GM12878 (cell line): ENCODE data around the gene IQGAP2. TPM values are rescaled to one million over a fixed set of nuclear protein-coding genes. Genes with fewer than 3 reads are reported as not detected.

Experiments
- ATAC-seq: fragments of 200-7000 bp; cut with Tn5 transposase; 3 replicates; pipeline ENCODE4 v1.9.1; 2020; ENCODE audit warnings: mild to moderate bottlenecking, moderate library complexity
- BruUV-seq: library from RNA; stranded (reverse); fragments of 400-500 nt; replicated peaks from 2 replicates; lab custom pipeline; 2021; lab: Mats Ljungman, UMichigan
- CTCF ChIA-PET: fragments of 300-600 bp; sonication (Branson Sonifier 250); formaldehyde crosslinking; extraction: SDS; loops from one replicate; lab custom pipeline; 2021; ENCODE audit warnings: inconsistent platforms; lab: Yijun Ruan, JAX
- POLR2A ChIA-PET: fragments of 350-600 bp; formaldehyde crosslinking; extraction: SDS; loops from one replicate; lab custom pipeline; 2021; ENCODE audit warnings: inconsistent platforms; lab: Charles Lee
- RAD21 ChIA-PET: fragments of 300-600 bp; sonication (Branson Sonifier 250); formaldehyde crosslinking; loops from one replicate; lab custom pipeline; 2023; ENCODE audit warnings: antibody characterized with exemption; ENCODE audit not compliant: unreplicated experiment; lab: Charles Lee
- SMC1A ChIA-PET: fragments of 300-600 bp; sonication (Branson Sonifier 250); formaldehyde crosslinking; loops from one replicate; lab custom pipeline; 2023; ENCODE audit not compliant: unreplicated experiment, uncharacterized antibody; lab: Charles Lee
- DNase-seq: peaks from one replicate; pipeline ENCODE4 v3.0.0-alpha.2; 2011; ENCODE audit warnings: low read depth, low spot score
- FAIRE-seq: peaks from 3 replicates; lab custom pipeline; 2011; peaks lifted over from hg19 to GRCh38; lab: Jason Lieb, UNC
- H2AFZ ChIP-seq: 2 replicates; pipeline ENCODE4 v1.6.0; 2011; ENCODE audit warnings: low read depth, low read length, control low read depth; ENCODE audit not compliant: control insufficient read depth
- H3K27ac ChIP-seq: 2 replicates; pipeline ENCODE4 v1.5.1; 2011; ENCODE audit warnings: control low read depth; ENCODE audit not compliant: control insufficient read depth, insufficient read depth
- H3K27me3 ChIP-seq, 2 experiments: replicated peaks in 1 of 2; 2 replicates each; pipeline versions ENCODE4 v1.6.0 to v1.6.1; 2011; ENCODE audit warnings: low read length in 1 of 2; ENCODE audit not compliant: control insufficient read depth in 2 of 2, insufficient read depth in 2 of 2
- H3K36me3 ChIP-seq, 2 experiments: 2 replicates each; pipeline ENCODE4 v1.5.1; 2011; ENCODE audit warnings: low read length in 1 of 2; ENCODE audit not compliant: control insufficient read depth in 2 of 2, insufficient read depth in 2 of 2
- H3K4me1 ChIP-seq: 2 replicates; pipeline ENCODE4 v1.6.1; 2011; ENCODE audit warnings: mild to moderate bottlenecking, low read length, moderate library complexity, mixed read lengths; ENCODE audit not compliant: control insufficient read depth, insufficient read depth
- H3K4me2 ChIP-seq: 2 replicates; pipeline ENCODE4 v1.6.0; 2011; ENCODE audit warnings: control low read depth; ENCODE audit not compliant: control insufficient read depth, insufficient read depth
- H3K4me3 ChIP-seq: fragments of 200-600 bp; sonication (generic); 2 replicates; pipeline ENCODE4 v1.5.1; 2016
- H3K79me2 ChIP-seq: 2 replicates; pipeline ENCODE4 v1.6.0; 2011; ENCODE audit warnings: low read length; ENCODE audit not compliant: control insufficient read depth, insufficient read depth
- H3K9ac ChIP-seq: 2 replicates; pipeline ENCODE4 v1.8.0; 2011; ENCODE audit warnings: low read length, control low read depth, mixed read lengths; ENCODE audit not compliant: control insufficient read depth, insufficient read depth
- H3K9me3 ChIP-seq: replicated peaks from 3 replicates; pipeline ENCODE4 v1.5.1; 2011; ENCODE audit warnings: mild to moderate bottlenecking, low read length; ENCODE audit not compliant: control insufficient read depth, insufficient read depth
- H4K20me1 ChIP-seq: 2 replicates; pipeline ENCODE4 v1.6.0; 2011; ENCODE audit not compliant: control insufficient read depth, insufficient read depth
- EP300 ChIP-seq, 2 experiments: fragments of 150-350 bp in 1 of 2; IDR thresholded peaks; 2 replicates each; pipeline ENCODE4 v1.6.1; 2011 to 2012; ENCODE audit warnings: low read depth in 2 of 2, low read length in 2 of 2, borderline replicate concordance in 1 of 2, improper control_type of control experiment in 1 of 2, inconsistent platforms in 1 of 2; ENCODE audit not compliant: control insufficient read depth in 1 of 2
- FOXK2 ChIP-seq: fragments of 450-650 bp; IDR thresholded peaks from 2 replicates; pipeline ENCODE4 v1.6.1; 2017; ENCODE audit warnings: mild to moderate bottlenecking, moderate library complexity
- FOXM1 ChIP-seq: IDR thresholded peaks from 2 replicates; pipeline ENCODE4 v1.6.1; 2012; ENCODE audit warnings: low read depth, mild to moderate bottlenecking, inconsistent platforms, low read length, moderate library complexity
- JUNB ChIP-seq: IDR thresholded peaks from 2 replicates; pipeline ENCODE4 v1.6.1; 2016; ENCODE audit warnings: antibody characterized with exemption, mild to moderate bottlenecking
- NFIC ChIP-seq: IDR thresholded peaks from 2 replicates; pipeline ENCODE4 v1.6.1; 2012; ENCODE audit warnings: low read depth, mild to moderate bottlenecking, inconsistent platforms, low read length, moderate library complexity
- NFYA ChIP-seq: IDR thresholded peaks from 2 replicates; pipeline ENCODE4 v1.6.1; 2011; ENCODE audit warnings: low read depth, mild to moderate bottlenecking, low read length, improper control_type of control experiment, borderline replicate concordance
- POU2F2 ChIP-seq: IDR thresholded peaks from 3 replicates; pipeline ENCODE4 v1.6.1; 2011; ENCODE audit warnings: low read depth, mild to moderate bottlenecking, low read length, borderline replicate concordance
- RCOR1 ChIP-seq: conservative IDR thresholded peaks from 2 replicates; pipeline ENCODE4 v1.6.1; 2012; ENCODE audit warnings: low read depth, low read length, improper control_type of control experiment
- RUNX3 ChIP-seq: IDR thresholded peaks from 2 replicates; pipeline ENCODE4 v1.6.1; 2012; ENCODE audit warnings: low read length, inconsistent platforms
- SIN3A ChIP-seq: IDR thresholded peaks from 2 replicates; pipeline ENCODE4 v1.6.1; 2012; ENCODE audit warnings: low read depth, low read length, improper control_type of control experiment
- SMAD1 ChIP-seq: fragments of 450-650 bp; IDR thresholded peaks from 2 replicates; pipeline ENCODE4 v1.6.1; 2018; ENCODE audit warnings: mild to moderate bottlenecking, low read depth; ENCODE audit not compliant: partially characterized antibody
- SUPT20H ChIP-seq: IDR thresholded peaks from 2 replicates; pipeline ENCODE4 v1.6.1; 2011; ENCODE audit warnings: low read depth, mild to moderate bottlenecking, low read length, moderate library complexity, borderline replicate concordance; ENCODE audit not compliant: control insufficient read depth
- TARDBP ChIP-seq: IDR thresholded peaks from 2 replicates; pipeline ENCODE4 v1.6.1; 2016; ENCODE audit warnings: borderline replicate concordance
- ZNF622 ChIP-seq: fragments of 450-650 bp; IDR thresholded peaks from 2 replicates; pipeline ENCODE4 v1.6.1; 2017; ENCODE audit warnings: mild to moderate bottlenecking, inconsistent platforms
- WGBS: methylation state at CpG from one replicate; pipeline ENCODE4 v1.1.6; 2016; ENCODE audit warnings: low lambda C conversion rate; ENCODE audit not compliant: insufficient replicate concordance, insufficient coverage; ENCODE audit errors: missing lambda C conversion rate; 5-methylcytosine and 5-hydroxymethylcytosine counted together
- in situ Hi-C: fragments of 300-500 bp; cut with MboI; formaldehyde crosslinking; loops from 9 replicates; pipeline ENCODE4 v1.14.3; 2018; ENCODE audit warnings: mixed read lengths
- intact Hi-C: fragments of 100-400 bp; cut with micrococcal nuclease; formaldehyde crosslinking; loops from one replicate; pipeline ENCODE4 v1.14.2; 2022; ENCODE audit not compliant: unreplicated experiment
- polyA plus RNA-seq, 11 experiments: library from polyadenylated mRNA; depleted of rRNA in 4 of 11; unstranded in 6 of 11; stranded (reverse) in 5 of 11; fragments of >200 nt; fragmentation: Nextera tagmentation in 4 of 11; fragmentation: Illumina TruSeq in 1 of 11; extraction: Ambion mirVana in 4 of 11; extraction: Trizol in 1 of 11; gene quantifications; 1 replicate in 1 of 11; 2 replicates in 10 of 11; pipeline versions ENCODE4 v1.2.1 to v1.2.3, GENCODE V29; 2011 to 2016; ENCODE audit warnings: inconsistent platforms in 2 of 11, missing spikeins in 2 of 11, low read depth in 1 of 11
- total RNA-seq, 4 experiments: library from RNA; depleted of rRNA in 3 of 4; stranded (reverse); fragments of >200 nt in 3 of 4; fragmentation: Illumina TruSeq in 1 of 4; extraction: Trizol in 1 of 4; gene quantifications; 2 replicates each; pipeline versions ENCODE4 v1.2.1 to v1.2.3, GENCODE V29; 2013 to 2021
- TF ChIP-seq, protein P1 (sequence below): fragments of 450-650 bp; IDR thresholded peaks from 2 replicates; pipeline ENCODE4 v1.6.1; 2017; ENCODE audit warnings: mild to moderate bottlenecking, moderate library complexity

Gene IQGAP2
- total and polyA plus RNA-seq, 10 of the 15 experiments (the other 5 are each of a cell fraction or from before 2014, with no cell fraction given), result 14.5 to 41.4 (median 21.8) TPM

DNA sequence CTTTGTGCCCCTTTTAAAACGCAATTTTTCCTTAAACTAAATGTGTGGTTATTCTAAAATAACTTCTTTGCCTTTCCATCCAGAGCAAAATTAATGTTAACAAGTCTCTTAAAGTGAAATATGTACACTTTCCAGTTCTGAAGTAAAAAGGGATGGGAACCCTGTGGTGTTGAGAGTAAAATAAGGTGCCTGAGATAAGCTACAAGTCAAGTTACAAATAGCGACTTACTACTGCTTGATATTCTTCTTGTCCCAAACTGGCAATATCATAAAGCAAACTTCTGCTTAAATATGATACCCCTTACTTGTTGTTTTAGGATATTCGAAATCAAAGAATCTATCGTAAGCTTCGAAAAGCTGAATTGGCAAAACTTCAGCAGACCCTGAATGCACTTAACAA lies 294.6 kb downstream of the IQGAP2 start (continued):
- TF ChIP-seq, protein P1, sequence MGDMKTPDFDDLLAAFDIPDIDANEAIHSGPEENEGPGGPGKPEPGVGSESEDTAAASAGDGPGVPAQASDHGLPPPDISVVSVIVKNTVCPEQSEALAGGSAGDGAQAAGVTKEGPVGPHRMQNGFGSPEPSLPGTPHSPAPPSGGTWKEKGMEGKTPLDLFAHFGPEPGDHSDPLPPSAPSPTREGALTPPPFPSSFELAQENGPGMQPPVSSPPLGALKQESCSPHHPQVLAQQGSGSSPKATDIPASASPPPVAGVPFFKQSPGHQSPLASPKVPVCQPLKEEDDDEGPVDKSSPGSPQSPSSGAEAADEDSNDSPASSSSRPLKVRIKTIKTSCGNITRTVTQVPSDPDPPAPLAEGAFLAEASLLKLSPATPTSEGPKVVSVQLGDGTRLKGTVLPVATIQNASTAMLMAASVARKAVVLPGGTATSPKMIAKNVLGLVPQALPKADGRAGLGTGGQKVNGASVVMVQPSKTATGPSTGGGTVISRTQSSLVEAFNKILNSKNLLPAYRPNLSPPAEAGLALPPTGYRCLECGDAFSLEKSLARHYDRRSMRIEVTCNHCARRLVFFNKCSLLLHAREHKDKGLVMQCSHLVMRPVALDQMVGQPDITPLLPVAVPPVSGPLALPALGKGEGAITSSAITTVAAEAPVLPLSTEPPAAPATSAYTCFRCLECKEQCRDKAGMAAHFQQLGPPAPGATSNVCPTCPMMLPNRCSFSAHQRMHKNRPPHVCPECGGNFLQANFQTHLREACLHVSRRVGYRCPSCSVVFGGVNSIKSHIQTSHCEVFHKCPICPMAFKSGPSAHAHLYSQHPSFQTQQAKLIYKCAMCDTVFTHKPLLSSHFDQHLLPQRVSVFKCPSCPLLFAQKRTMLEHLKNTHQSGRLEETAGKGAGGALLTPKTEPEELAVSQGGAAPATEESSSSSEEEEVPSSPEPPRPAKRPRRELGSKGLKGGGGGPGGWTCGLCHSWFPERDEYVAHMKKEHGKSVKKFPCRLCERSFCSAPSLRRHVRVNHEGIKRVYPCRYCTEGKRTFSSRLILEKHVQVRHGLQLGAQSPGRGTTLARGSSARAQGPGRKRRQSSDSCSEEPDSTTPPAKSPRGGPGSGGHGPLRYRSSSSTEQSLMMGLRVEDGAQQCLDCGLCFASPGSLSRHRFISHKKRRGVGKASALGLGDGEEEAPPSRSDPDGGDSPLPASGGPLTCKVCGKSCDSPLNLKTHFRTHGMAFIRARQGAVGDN, result no peak
- TF ChIP-seq EP300 (IDR thresholded peaks at IDR 0.05; ENCODE audit: borderline replicate concordance in 1 of 2, control insufficient read depth in 1 of 2, low read depth in 2 of 2, low read length in 2 of 2), result no peak
- no peak for TF ChIP-seq RCOR1
- TF ChIP-seq, all 136 proteins: peak for 0

- in situ Hi-C loops, result no loop called here
These were observed 297.5 kb downstream of the IQGAP2 start for GRCh38 chr5:76700571-76700970.

More at GRCh38 chr5:76700571-76700970, 297.5 kb downstream of the IQGAP2 start:
- CTCF ChIA-PET, result no interaction called here
- POLR2A ChIA-PET, result no interaction called here
- H2AFZ ChIP-seq, result no peak overlapping the region
- FAIRE-seq, result no peak
- H3K27me3 ChIP-seq, result no peaks in the 10 kb centered on the region
- no peaks in the 10 kb centered on the region for H3K4me1 ChIP-seq
- no peak overlapping the region for H3K4me2 ChIP-seq
- BruUV-seq, result no TSS peak
- TF ChIP-seq FOXK2 (no peak), SUPT20H (no peak), RUNX3 (peak; percentile 46; the same call in 1 of the 2 replicates), NFYA (no peak), SIN3A (no peak), JUNB (peak; percentile 82), TARDBP (no peak), FOXM1 (0 out of 2 replicates have a peak, but pooled peaks have one; percentile 31), NFIC (peak; percentile 66), SMAD1 (no peak), POU2F2 (no peak), ZNF622 (no peak)
- TF ChIP-seq, all 136 proteins: peak for 4
- H3K4me3 ChIP-seq, result no peak overlapping the region
- H3K27ac ChIP-seq, result no peak overlapping the region
- ChIA-PET SMC1A (interaction anchor here (0.7 to 1.6 kb wide), 3 partner anchors 8 to 80 kb away, joined by 3 read pairs; no protein-coding TSS in a partner anchor), RAD21 (interaction anchor here (0.8 to 1.4 kb wide), 2 partner anchors 15 to 74 kb away, joined by 3 read pairs; no protein-coding TSS in a partner anchor)
- no peaks in the 10 kb centered on the region for H4K20me1 ChIP-seq
- H3K36me3 ChIP-seq, result peaks cover 0 to 5% of the 10 kb centered on the region in 2 experiments; a peak in 2 of 4 replicates
- H3K79me2 ChIP-seq, result no peaks in the 10 kb centered on the region
- no peak overlapping the region for H3K9ac ChIP-seq
- H3K9me3 ChIP-seq, result no peaks in the 10 kb centered on the region; the same call in 2 of the 3 replicates
- ATAC-seq (no peak), DNase-seq (no peak)
- 52% methylated on average over 2 of the region's 2 CpGs for WGBS
- intact Hi-C loops, result no loop called here
